ENCODE data around the gene KRTAP10-2.

The KRTAP10-2 gene

GRCh38 chr21:44540741-44541288 is 10.5 kb downstream of the KRTAP10-2 start:
- no peak overlapping the region for H3K9ac ChIP-seq
- no peaks in the 10 kb centered on the region for H3K27me3 ChIP-seq
- no peaks in the 10 kb centered on the region for H3K36me3 ChIP-seq
- no peaks in the 10 kb centered on the region for H3K4me1 ChIP-seq
- no peaks in the 10 kb centered on the region for H4K20me1 ChIP-seq
- H3K4me3 ChIP-seq: no peak overlapping the region
- H3K4me2 ChIP-seq: no peak overlapping the region
- TF ChIP-seq Cebpa-rat (IDR thresholded peaks at IDR 0.05): no peak
- no peak overlapping the region for H3K27ac ChIP-seq
- H3K9me3 ChIP-seq: no peaks in the 10 kb centered on the region

- H4K20me1 ChIP-seq: no peaks in the 10 kb centered on the region
- H3K27me3 ChIP-seq: no peaks in the 10 kb centered on the region
- H3K9ac ChIP-seq: no peak within 1 kb of the TSS
- H3K27ac ChIP-seq: no peak within 1 kb of the TSS
- H3K4me3 ChIP-seq: no peak within 1 kb of the TSS
- H3K9me3 ChIP-seq: no peaks in the 10 kb centered on the region
- H3K36me3 ChIP-seq: no peaks in the 10 kb centered on the region
- no peak for TF ChIP-seq Cebpa-rat (IDR thresholded peaks at IDR 0.05)
- H3K4me2 ChIP-seq: no peak within 1 kb of the TSS
- H3K4me1 ChIP-seq: no peaks in the 10 kb centered on the region
Observed at GRCh38 chr21:44539991-44540666, 11.2 kb downstream of the KRTAP10-2 start, which contains the start of gene KRTAP10-1. KRTAP10-1 (minus strand) TSS chr21:44540195; CDS start chr21:44540150, 45 bp downstream.

GRCh38 chr21:44539046-44539445 is 12.3 kb downstream of the KRTAP10-2 start:
- Histone ChIP-seq H4K20me1 (no peaks in the 10 kb centered on the region), H3K4me2 (no peak overlapping the region), H3K4me1 (no peaks in the 10 kb centered on the region), H3K9me3 (no peaks in the 10 kb centered on the region), H3K27ac (no peak overlapping the region), H3K4me3 (no peak overlapping the region), H3K36me3 (no peaks in the 10 kb centered on the region), H3K27me3 (no peaks in the 10 kb centered on the region), H3K9ac (no peak overlapping the region)
- TF ChIP-seq Cebpa-rat (IDR thresholded peaks at IDR 0.05): no peak

GRCh38 chr21:44537930-44538911 is 13.1 kb downstream of the KRTAP10-2 start:
- TF ChIP-seq Cebpa-rat (IDR thresholded peaks at IDR 0.05): no peak
- no peaks in the 10 kb centered on the region for H4K20me1 ChIP-seq
- H3K4me3 ChIP-seq: no peak overlapping the region
- no peak overlapping the region for H3K4me2 ChIP-seq
- no peaks in the 10 kb centered on the region for H3K36me3 ChIP-seq
- no peak overlapping the region for H3K27ac ChIP-seq
- H3K27me3 ChIP-seq: no peaks in the 10 kb centered on the region
- H3K4me1 ChIP-seq: no peaks in the 10 kb centered on the region
- H3K9me3 ChIP-seq: no peaks in the 10 kb centered on the region
- no peak overlapping the region for H3K9ac ChIP-seq

GRCh38 chr21:44535963-44536362 is 15.3 kb downstream of the KRTAP10-2 start:
- TF ChIP-seq Cebpa-rat (IDR thresholded peaks at IDR 0.05): no peak
- no peaks in the 10 kb centered on the region for H3K9me3 ChIP-seq
- H4K20me1 ChIP-seq: no peaks in the 10 kb centered on the region
- H3K27ac ChIP-seq: no peak overlapping the region
- H3K9ac ChIP-seq: no peak overlapping the region
- H3K4me2 ChIP-seq: no peak overlapping the region
- no peaks in the 10 kb centered on the region for H3K4me1 ChIP-seq
- H3K4me3 ChIP-seq: no peak overlapping the region
- H3K27me3 ChIP-seq: no peaks in the 10 kb centered on the region
- H3K36me3 ChIP-seq: no peaks in the 10 kb centered on the region

- Histone ChIP-seq H4K20me1 (no peaks in the 10 kb centered on the region), H3K27ac (no peak overlapping the region), H3K27me3 (no peaks in the 10 kb centered on the region), H3K4me1 (no peaks in the 10 kb centered on the region), H3K4me3 (no peak overlapping the region), H3K36me3 (no peaks in the 10 kb centered on the region), H3K9me3 (no peaks in the 10 kb centered on the region), H3K4me2 (no peak overlapping the region), H3K9ac (no peak overlapping the region)
- TF ChIP-seq Cebpa-rat (IDR thresholded peaks at IDR 0.05): no peak
Observed at GRCh38 chr21:44534688-44535087, 16.6 kb downstream of the KRTAP10-2 start.

GRCh38 chr21:44533891-44534627 is 17.2 kb downstream of the KRTAP10-2 start:
- Histone ChIP-seq H3K27me3 (no peaks in the 10 kb centered on the region), H4K20me1 (no peaks in the 10 kb centered on the region), H3K27ac (no peak overlapping the region), H3K4me3 (no peak overlapping the region), H3K4me2 (no peak overlapping the region), H3K36me3 (no peaks in the 10 kb centered on the region), H3K9ac (no peak overlapping the region), H3K9me3 (no peaks in the 10 kb centered on the region), H3K4me1 (no peaks in the 10 kb centered on the region)
- no peak for TF ChIP-seq Cebpa-rat (IDR thresholded peaks at IDR 0.05)

GRCh38 chr21:44533121-44533890 is 18.0 kb downstream of the KRTAP10-2 start:
- no peaks in the 10 kb centered on the region for H3K4me1 ChIP-seq
- H3K27me3 ChIP-seq: no peaks in the 10 kb centered on the region
- no peak for TF ChIP-seq Cebpa-rat (IDR thresholded peaks at IDR 0.05)
- H3K4me2 ChIP-seq: no peak overlapping the region
- no peaks in the 10 kb centered on the region for H3K36me3 ChIP-seq
- H4K20me1 ChIP-seq: no peaks in the 10 kb centered on the region
- no peak overlapping the region for H3K9ac ChIP-seq
- no peaks in the 10 kb centered on the region for H3K9me3 ChIP-seq
- H3K4me3 ChIP-seq: no peak overlapping the region
- H3K27ac ChIP-seq: no peak overlapping the region

GRCh38 chr21:44532712-44533111 is 18.6 kb downstream of the KRTAP10-2 start:
- no peaks in the 10 kb centered on the region for H4K20me1 ChIP-seq
- H3K4me2 ChIP-seq: no peak overlapping the region
- no peaks in the 10 kb centered on the region for H3K9me3 ChIP-seq
- no peak overlapping the region for H3K9ac ChIP-seq
- TF ChIP-seq Cebpa-rat (IDR thresholded peaks at IDR 0.05): no peak
- H3K27me3 ChIP-seq: no peaks in the 10 kb centered on the region
- H3K4me3 ChIP-seq: no peak overlapping the region
- no peaks in the 10 kb centered on the region for H3K4me1 ChIP-seq
- no peaks in the 10 kb centered on the region for H3K36me3 ChIP-seq
- no peak overlapping the region for H3K27ac ChIP-seq
